IMR-90 (cell line): ENCODE data around the gene CRYBB2.

ENCODE experiments used
- CTCF ChIP-seq: conservative IDR thresholded peaks from 2 replicates; pipeline ENCODE4 v1.5.1; 2012; ENCODE audit warnings: mild to moderate bottlenecking, low read depth, low read length, improper control_type of control experiment
- ELK1 ChIP-seq: fragments of 150-350 bp; IDR thresholded peaks from 2 replicates; pipeline ENCODE4 v1.6.1; 2016; ENCODE audit warnings: low read depth, mild to moderate bottlenecking, low read length, moderate library complexity, borderline replicate concordance
- MAFK ChIP-seq: IDR thresholded peaks from 2 replicates; pipeline ENCODE4 v1.6.1; 2012; ENCODE audit warnings: low read depth, low read length, improper control_type of control experiment

GRCh38 chr22:25170426-25170980 is 48.9 kb upstream of the CRYBB2 start:
- TF ChIP-seq ELK1: no peak
- no peak for TF ChIP-seq CTCF
- TF ChIP-seq MAFK: no peak
